ENCODE results near the gene TBXAS1.

DNA sequence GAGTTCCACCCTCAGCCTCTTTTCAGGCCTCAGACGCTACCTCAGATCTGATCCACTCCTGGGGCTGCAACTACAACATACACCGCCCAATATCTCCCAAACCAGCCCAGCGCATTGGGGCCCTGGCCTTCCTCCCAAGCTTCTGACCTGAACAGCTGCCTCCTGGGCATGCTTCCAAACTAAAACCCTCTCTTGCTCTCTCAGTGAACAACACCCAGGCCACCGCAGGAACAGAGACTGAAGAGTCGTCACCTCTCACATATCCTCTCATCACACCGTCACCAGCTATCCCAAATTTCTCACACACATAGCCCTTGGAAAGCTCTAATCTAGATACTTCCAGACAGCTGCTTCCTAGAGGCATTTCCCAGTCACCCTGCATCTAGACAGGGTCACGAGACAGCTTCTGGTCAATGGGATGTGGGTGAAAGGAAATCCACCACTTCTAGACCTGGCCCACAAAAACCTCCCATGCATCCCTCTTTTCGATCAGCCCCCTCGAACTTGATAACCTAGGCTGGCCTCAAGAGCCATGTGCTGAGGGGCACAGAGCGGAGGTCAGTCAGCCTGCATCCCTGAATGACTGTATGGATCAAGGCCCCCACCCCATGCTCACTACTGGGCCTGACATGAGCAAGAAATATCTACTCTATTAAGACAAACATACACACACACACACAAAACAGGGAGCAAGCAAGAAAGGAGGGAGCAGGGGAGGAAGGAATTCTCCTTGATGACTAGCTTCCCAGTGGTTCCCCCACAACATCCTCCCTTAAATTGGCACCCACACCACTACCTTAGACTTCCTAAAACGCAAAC, 231.9 kb downstream of the TBXAS1 start:
- TF ChIP-seq, protein P1, sequence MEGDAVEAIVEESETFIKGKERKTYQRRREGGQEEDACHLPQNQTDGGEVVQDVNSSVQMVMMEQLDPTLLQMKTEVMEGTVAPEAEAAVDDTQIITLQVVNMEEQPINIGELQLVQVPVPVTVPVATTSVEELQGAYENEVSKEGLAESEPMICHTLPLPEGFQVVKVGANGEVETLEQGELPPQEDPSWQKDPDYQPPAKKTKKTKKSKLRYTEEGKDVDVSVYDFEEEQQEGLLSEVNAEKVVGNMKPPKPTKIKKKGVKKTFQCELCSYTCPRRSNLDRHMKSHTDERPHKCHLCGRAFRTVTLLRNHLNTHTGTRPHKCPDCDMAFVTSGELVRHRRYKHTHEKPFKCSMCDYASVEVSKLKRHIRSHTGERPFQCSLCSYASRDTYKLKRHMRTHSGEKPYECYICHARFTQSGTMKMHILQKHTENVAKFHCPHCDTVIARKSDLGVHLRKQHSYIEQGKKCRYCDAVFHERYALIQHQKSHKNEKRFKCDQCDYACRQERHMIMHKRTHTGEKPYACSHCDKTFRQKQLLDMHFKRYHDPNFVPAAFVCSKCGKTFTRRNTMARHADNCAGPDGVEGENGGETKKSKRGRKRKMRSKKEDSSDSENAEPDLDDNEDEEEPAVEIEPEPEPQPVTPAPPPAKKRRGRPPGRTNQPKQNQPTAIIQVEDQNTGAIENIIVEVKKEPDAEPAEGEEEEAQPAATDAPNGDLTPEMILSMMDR (IDR thresholded peaks at IDR 0.05): no peak
- no peak for TF ChIP-seq POLR2A (IDR thresholded peaks at IDR 0.05)

Measured in heart left ventricle (tissue), 13 donors.